ENCODE results near the gene RAI14.

RAI14 gene

DNA sequence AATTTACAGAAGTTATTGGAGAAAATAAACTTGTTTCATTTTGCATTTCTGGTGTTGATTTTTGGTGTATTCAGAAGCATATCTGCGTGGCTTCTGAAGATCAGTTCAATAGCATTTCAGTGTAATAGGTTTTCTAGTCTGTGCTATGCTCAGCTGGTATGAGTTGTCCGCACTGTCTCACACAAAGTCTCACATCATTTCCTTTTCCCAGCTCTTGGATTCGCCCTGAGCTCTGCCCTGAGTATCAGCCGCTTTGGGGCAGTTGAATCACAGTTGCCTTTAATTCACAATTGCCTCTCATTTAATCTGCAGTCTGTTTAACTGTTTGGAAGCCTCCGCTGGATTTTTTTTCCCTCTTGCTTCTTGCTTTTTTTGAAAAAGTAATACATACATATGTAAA is 176.4 kb downstream of the RAI14 start:
- DNase-seq (ENCODE audit: extremely low read depth, low read depth), result no peak
- no peak for TF ChIP-seq CTCF (IDR thresholded peaks at IDR 0.05; ENCODE audit: low read depth, low read length, missing control alignments)
- H3K4me3 ChIP-seq (replicated peaks; ENCODE audit: low read depth, low read length), result no peak overlapping the region

DNA sequence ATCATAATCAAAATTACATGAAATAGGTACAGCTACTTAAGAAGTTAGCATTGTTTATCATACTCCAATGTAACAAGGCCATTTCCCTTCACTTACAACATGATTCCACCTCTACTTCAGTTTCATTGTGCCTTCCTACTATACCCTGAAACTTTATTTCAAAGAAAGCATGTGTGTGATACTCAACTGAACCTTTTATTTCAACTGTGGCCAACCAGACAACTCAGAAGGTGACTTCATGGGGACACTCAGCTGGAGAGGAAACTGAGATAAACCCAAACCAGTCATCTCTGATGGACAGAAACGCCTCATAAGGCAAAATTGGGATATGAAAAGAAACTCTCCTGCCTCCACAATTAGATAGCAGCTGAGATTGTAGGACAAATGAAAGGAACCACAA is 177.0 kb downstream of the RAI14 start:
- TF ChIP-seq CTCF (IDR thresholded peaks at IDR 0.05; ENCODE audit: low read depth, low read length, missing control alignments), result no peak
- DNase-seq (ENCODE audit: extremely low read depth, low read depth), result no peak
- no peak overlapping the region for H3K4me3 ChIP-seq (replicated peaks; ENCODE audit: low read depth, low read length)

DNA sequence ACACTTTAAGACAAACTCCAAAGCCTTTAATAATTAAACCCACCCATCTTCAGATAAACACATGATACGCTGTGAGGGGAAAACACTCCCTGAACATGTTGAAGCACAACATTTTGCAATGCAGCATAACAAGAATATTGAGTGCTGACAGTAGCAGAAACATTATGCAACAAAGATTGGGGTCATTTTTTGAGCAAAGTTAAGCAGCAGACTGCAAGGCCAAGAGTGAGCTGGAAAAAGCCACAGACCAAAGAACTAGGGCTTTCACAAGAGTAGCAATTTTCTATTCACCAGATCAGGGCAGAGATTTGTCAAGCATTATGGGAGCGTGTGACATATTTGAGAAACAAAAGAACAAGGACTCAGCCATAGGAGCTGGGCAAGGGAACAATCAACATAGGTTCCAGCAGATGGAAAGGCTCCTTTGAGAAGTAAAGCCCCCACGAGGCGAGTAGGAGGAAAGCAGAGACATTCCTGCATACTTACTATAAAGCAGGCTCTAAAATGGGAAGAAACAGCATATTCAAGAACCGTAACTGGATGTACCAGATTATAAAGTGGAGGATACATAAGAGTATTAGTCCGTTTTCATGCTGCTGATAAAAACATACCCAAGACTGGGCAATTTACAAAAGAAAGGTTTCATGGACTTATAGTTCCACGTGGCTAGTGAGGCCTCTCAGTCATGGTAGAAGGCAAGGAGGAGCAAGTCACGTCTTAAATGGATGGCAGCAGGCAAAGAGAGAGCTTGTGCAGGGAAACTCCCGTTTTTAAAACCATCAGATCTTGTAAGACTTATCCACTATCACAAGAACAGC is 178.1 kb downstream of the RAI14 start:
- TF ChIP-seq CTCF (IDR thresholded peaks at IDR 0.05; ENCODE audit: low read depth, low read length, missing control alignments), result no peak
- DNase-seq (ENCODE audit: extremely low read depth, low read depth), result no peak
- H3K4me3 ChIP-seq (replicated peaks; ENCODE audit: low read depth, low read length), result no peak overlapping the region

- no peak overlapping the region for H3K4me3 ChIP-seq (replicated peaks; ENCODE audit: low read depth, low read length)
- no peak for TF ChIP-seq CTCF (IDR thresholded peaks at IDR 0.05; ENCODE audit: low read depth, low read length, missing control alignments)
- no peak for DNase-seq (ENCODE audit: extremely low read depth, low read depth)
Measured at GRCh38 chr5:34834794-34835089, 178.6 kb downstream of the RAI14 start.

DNA sequence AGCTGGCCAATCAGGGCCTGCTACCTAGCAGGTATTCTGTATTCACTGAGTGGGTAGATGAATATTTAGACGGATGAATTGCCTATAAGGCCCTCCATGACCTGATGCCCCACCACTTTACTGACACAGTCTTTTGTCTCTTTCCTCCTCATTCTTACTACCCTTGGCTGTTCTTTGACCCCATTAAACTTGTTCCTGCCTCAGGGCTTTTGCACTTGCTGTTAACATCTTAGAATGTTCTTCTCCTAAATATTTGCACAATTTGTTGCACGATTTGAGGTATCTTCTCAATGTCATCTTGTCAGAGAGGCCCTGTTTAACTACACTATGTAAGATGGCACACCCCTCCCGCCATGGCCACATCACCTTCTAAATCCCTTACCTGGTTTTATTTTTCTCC is 179.5 kb downstream of the RAI14 start:
- no peak for DNase-seq (ENCODE audit: extremely low read depth, low read depth)
- H3K4me3 ChIP-seq (replicated peaks; ENCODE audit: low read depth, low read length), result no peak overlapping the region
- TF ChIP-seq CTCF (IDR thresholded peaks at IDR 0.05; ENCODE audit: low read depth, low read length, missing control alignments), result no peak

GRCh38 chr5:34838785-34839714 is 182.9 kb downstream of the RAI14 start, which contains the start of gene TTC23L:
TSS of gene TTC23L (plus strand) at chr5:34839164. CDS start at chr5:34840672, 1,508 bp downstream.
- TF ChIP-seq CTCF (IDR thresholded peaks at IDR 0.05; ENCODE audit: low read depth, low read length, missing control alignments), result no peak
- DNase-seq (ENCODE audit: extremely low read depth, low read depth), result peak; percentile 54
- H3K4me3 ChIP-seq (replicated peaks; ENCODE audit: low read depth, low read length), result peak within 1 kb of the TSS; percentile 63

Measured in HFF-Myc (cell line).